GM12878 (cell line): ENCODE data around the gene NAV2. TPM values are rescaled to one million over a fixed set of nuclear protein-coding genes. Genes with fewer than 3 reads are reported as not detected.

ENCODE experiments used
- ATAC-seq: fragments of 200-7000 bp; cut with Tn5 transposase; 3 replicates; pipeline ENCODE4 v1.9.1; 2020; ENCODE audit warnings: mild to moderate bottlenecking, moderate library complexity
- BruUV-seq: library from RNA; stranded (reverse); fragments of 400-500 nt; replicated peaks from 2 replicates; lab custom pipeline; 2021; lab: Mats Ljungman, UMichigan
- CTCF ChIA-PET: fragments of 300-600 bp; sonication (Branson Sonifier 250); formaldehyde crosslinking; extraction: SDS; loops from one replicate; lab custom pipeline; 2021; ENCODE audit warnings: inconsistent platforms; lab: Yijun Ruan, JAX
- POLR2A ChIA-PET: fragments of 350-600 bp; formaldehyde crosslinking; extraction: SDS; loops from one replicate; lab custom pipeline; 2021; ENCODE audit warnings: inconsistent platforms; lab: Charles Lee
- RAD21 ChIA-PET: fragments of 300-600 bp; sonication (Branson Sonifier 250); formaldehyde crosslinking; loops from one replicate; lab custom pipeline; 2023; ENCODE audit warnings: antibody characterized with exemption; ENCODE audit not compliant: unreplicated experiment; lab: Charles Lee
- SMC1A ChIA-PET: fragments of 300-600 bp; sonication (Branson Sonifier 250); formaldehyde crosslinking; loops from one replicate; lab custom pipeline; 2023; ENCODE audit not compliant: unreplicated experiment, uncharacterized antibody; lab: Charles Lee
- DNase-seq: peaks from one replicate; pipeline ENCODE4 v3.0.0-alpha.2; 2011; ENCODE audit warnings: low read depth, low spot score
- FAIRE-seq: peaks from 3 replicates; lab custom pipeline; 2011; peaks lifted over from hg19 to GRCh38; lab: Jason Lieb, UNC
- H2AFZ ChIP-seq: 2 replicates; pipeline ENCODE4 v1.6.0; 2011; ENCODE audit warnings: low read depth, low read length, control low read depth; ENCODE audit not compliant: control insufficient read depth
- H3K27ac ChIP-seq: 2 replicates; pipeline ENCODE4 v1.5.1; 2011; ENCODE audit warnings: control low read depth; ENCODE audit not compliant: control insufficient read depth, insufficient read depth
- H3K27me3 ChIP-seq, 2 experiments: replicated peaks in 1 of 2; 2 replicates each; pipeline versions ENCODE4 v1.6.0 to v1.6.1; 2011; ENCODE audit warnings: low read length in 1 of 2; ENCODE audit not compliant: control insufficient read depth in 2 of 2, insufficient read depth in 2 of 2
- H3K36me3 ChIP-seq, 2 experiments: 2 replicates each; pipeline ENCODE4 v1.5.1; 2011; ENCODE audit warnings: low read length in 1 of 2; ENCODE audit not compliant: control insufficient read depth in 2 of 2, insufficient read depth in 2 of 2
- H3K4me1 ChIP-seq: 2 replicates; pipeline ENCODE4 v1.6.1; 2011; ENCODE audit warnings: mild to moderate bottlenecking, low read length, moderate library complexity, mixed read lengths; ENCODE audit not compliant: control insufficient read depth, insufficient read depth
- H3K4me2 ChIP-seq: 2 replicates; pipeline ENCODE4 v1.6.0; 2011; ENCODE audit warnings: control low read depth; ENCODE audit not compliant: control insufficient read depth, insufficient read depth
- H3K4me3 ChIP-seq: fragments of 200-600 bp; sonication (generic); 2 replicates; pipeline ENCODE4 v1.5.1; 2016
- H3K79me2 ChIP-seq: 2 replicates; pipeline ENCODE4 v1.6.0; 2011; ENCODE audit warnings: low read length; ENCODE audit not compliant: control insufficient read depth, insufficient read depth
- H3K9ac ChIP-seq: 2 replicates; pipeline ENCODE4 v1.8.0; 2011; ENCODE audit warnings: low read length, control low read depth, mixed read lengths; ENCODE audit not compliant: control insufficient read depth, insufficient read depth
- H3K9me3 ChIP-seq: replicated peaks from 3 replicates; pipeline ENCODE4 v1.5.1; 2011; ENCODE audit warnings: mild to moderate bottlenecking, low read length; ENCODE audit not compliant: control insufficient read depth, insufficient read depth
- H4K20me1 ChIP-seq: 2 replicates; pipeline ENCODE4 v1.6.0; 2011; ENCODE audit not compliant: control insufficient read depth, insufficient read depth
- BCL11A ChIP-seq: IDR thresholded peaks from 2 replicates; pipeline ENCODE4 v1.6.1; 2011; ENCODE audit warnings: low read depth, low read length
- DPF2 ChIP-seq: fragments of 450-650 bp; IDR thresholded peaks from 2 replicates; pipeline ENCODE4 v1.6.1; 2017; ENCODE audit warnings: mild to moderate bottlenecking
- JUND ChIP-seq: IDR thresholded peaks from 2 replicates; pipeline ENCODE4 v1.6.1; 2012; ENCODE audit warnings: low read depth, mild to moderate bottlenecking, low read length, improper control_type of control experiment, moderate library complexity
- RAD21 ChIP-seq: IDR thresholded peaks from 2 replicates; pipeline ENCODE4 v1.6.1; 2011; ENCODE audit warnings: mild to moderate bottlenecking, low read depth, low read length, moderate library complexity; ENCODE audit not compliant: insufficient read depth
- SIX5 ChIP-seq: IDR thresholded peaks from 2 replicates; pipeline ENCODE4 v1.6.1; 2011; ENCODE audit warnings: mild to moderate bottlenecking, low read depth, low read length, moderate library complexity; ENCODE audit not compliant: severe bottlenecking
- SMAD5 ChIP-seq: IDR thresholded peaks from 2 replicates; pipeline ENCODE4 v1.6.1; 2016; ENCODE audit warnings: antibody characterized with exemption, low read depth
- SREBF1 ChIP-seq: IDR thresholded peaks from 2 replicates; pipeline ENCODE4 v1.6.1; 2012; ENCODE audit warnings: mild to moderate bottlenecking, low read length
- SRF ChIP-seq, 2 experiments: IDR thresholded peaks; 2 replicates each; pipeline ENCODE4 v1.6.1; 2011; ENCODE audit warnings: low read depth in 2 of 2, low read length in 2 of 2, mild to moderate bottlenecking in 1 of 2, moderate library complexity in 1 of 2
- TCF3 ChIP-seq: IDR thresholded peaks from 2 replicates; pipeline ENCODE4 v1.6.1; 2012; ENCODE audit warnings: low read depth, mild to moderate bottlenecking, low read length, borderline replicate concordance; ENCODE audit not compliant: insufficient read depth
- WGBS: methylation state at CpG from one replicate; pipeline ENCODE4 v1.1.6; 2016; ENCODE audit warnings: low lambda C conversion rate; ENCODE audit not compliant: insufficient replicate concordance, insufficient coverage; ENCODE audit errors: missing lambda C conversion rate; 5-methylcytosine and 5-hydroxymethylcytosine counted together
- in situ Hi-C: fragments of 300-500 bp; cut with MboI; formaldehyde crosslinking; loops from 9 replicates; pipeline ENCODE4 v1.14.3; 2018; ENCODE audit warnings: mixed read lengths
- intact Hi-C: fragments of 100-400 bp; cut with micrococcal nuclease; formaldehyde crosslinking; loops from one replicate; pipeline ENCODE4 v1.14.2; 2022; ENCODE audit not compliant: unreplicated experiment
- polyA plus RNA-seq, 11 experiments: library from polyadenylated mRNA; depleted of rRNA in 4 of 11; unstranded in 6 of 11; stranded (reverse) in 5 of 11; fragments of >200 nt; fragmentation: Nextera tagmentation in 4 of 11; fragmentation: Illumina TruSeq in 1 of 11; extraction: Ambion mirVana in 4 of 11; extraction: Trizol in 1 of 11; gene quantifications; 1 replicate in 1 of 11; 2 replicates in 10 of 11; pipeline versions ENCODE4 v1.2.1 to v1.2.3, GENCODE V29; 2011 to 2016; ENCODE audit warnings: inconsistent platforms in 2 of 11, missing spikeins in 2 of 11, low read depth in 1 of 11
- total RNA-seq, 4 experiments: library from RNA; depleted of rRNA in 3 of 4; stranded (reverse); fragments of >200 nt in 3 of 4; fragmentation: Illumina TruSeq in 1 of 4; extraction: Trizol in 1 of 4; gene quantifications; 2 replicates each; pipeline versions ENCODE4 v1.2.1 to v1.2.3, GENCODE V29; 2013 to 2021
- TF ChIP-seq, protein P1 (sequence below): fragments of 450-650 bp; IDR thresholded peaks from 2 replicates; pipeline ENCODE4 v1.6.1; 2017; ENCODE audit warnings: low read depth, mild to moderate bottlenecking, moderate library complexity
- TF ChIP-seq, protein P2 (sequence below): fragments of 450-650 bp; IDR thresholded peaks from 2 replicates; pipeline ENCODE4 v1.6.1; 2017; ENCODE audit warnings: mild to moderate bottlenecking
- TF ChIP-seq, protein P3 (sequence below): IDR thresholded peaks from 2 replicates; pipeline ENCODE4 v1.6.1; 2012; ENCODE audit warnings: low read depth, low read length, improper control_type of control experiment

The NAV2 gene
- total and polyA plus RNA-seq, 10 of the 15 experiments (the other 5 are each of a cell fraction or from before 2014, with no cell fraction given) = 0.35 to 6.1 (median 1.1) TPM

DNA sequence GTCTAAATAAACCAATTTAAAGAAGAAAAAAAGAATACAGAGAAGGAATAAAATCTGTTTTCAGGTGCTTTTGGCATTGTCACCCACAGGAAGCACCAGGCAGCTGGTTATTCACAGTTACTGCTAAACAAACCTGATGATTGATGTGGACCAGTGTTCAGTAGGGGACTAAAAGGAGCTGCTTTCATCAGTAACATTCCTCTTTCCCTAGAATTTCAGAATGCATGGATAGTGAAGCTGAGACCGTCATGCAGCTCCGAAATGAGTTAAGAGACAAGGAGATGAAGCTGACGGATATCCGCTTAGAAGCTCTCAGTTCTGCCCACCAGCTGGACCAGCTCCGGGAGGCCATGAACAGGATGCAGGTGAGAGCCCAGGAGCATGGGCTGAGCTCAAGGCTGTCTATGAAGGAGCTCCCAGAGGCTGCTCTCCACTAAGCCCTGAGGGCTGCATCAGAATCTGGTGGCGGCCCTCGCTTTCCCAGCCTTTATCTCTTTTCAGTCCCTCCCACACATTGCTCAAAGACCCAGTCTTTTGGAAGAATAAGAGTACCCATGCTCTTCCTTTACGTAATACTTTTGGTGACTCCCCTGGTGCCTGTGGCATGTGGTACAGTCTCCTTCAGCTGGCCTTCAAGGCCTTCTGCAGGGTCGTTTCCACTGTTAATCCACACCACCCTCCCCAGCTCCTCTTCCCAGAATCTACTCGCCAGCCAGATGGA is 378.2 kb downstream of the NAV2 start:
- RAD21 ChIA-PET = no interaction called here
- intact Hi-C loops (no loop called here), in situ Hi-C loops (no loop called here)
- no peaks in the 10 kb centered on the region for H3K79me2 ChIP-seq
- H3K27me3 ChIP-seq = no peaks in the 10 kb centered on the region
- TF ChIP-seq SIX5 (no peak), TCF3 (no peak)
- no peak overlapping the region for H2AFZ ChIP-seq
- no peak overlapping the region for H3K9ac ChIP-seq
- FAIRE-seq = no peak
- no peak overlapping the region for H3K27ac ChIP-seq
- no peak for DNase-seq
- no peaks in the 10 kb centered on the region for H4K20me1 ChIP-seq
- peaks cover 2% of the 10 kb centered on the region; the same call in 1 of the 2 replicates for H3K4me1 ChIP-seq
- no peaks in the 10 kb centered on the region for H3K9me3 ChIP-seq
- ATAC-seq = no peak
- 60% methylated on average over 10 of the region's 10 CpGs for WGBS
- SMC1A ChIA-PET = interaction anchor here (0.6 to 1.3 kb wide), 4 partner anchors 8 to 344 kb away, joined by 3 to 4 read pairs (median 3); no protein-coding TSS in a partner anchor
- H3K36me3 ChIP-seq = no peaks in the 10 kb centered on the region
- CTCF ChIA-PET = interaction anchor here (0.8 to 2.2 kb wide), 3 partner anchors 8 to 139 kb away, joined by 3 to 12 read pairs (median 5); no protein-coding TSS in a partner anchor
- no peak overlapping the region for H3K4me2 ChIP-seq
- POLR2A ChIA-PET = no interaction called here
- no peak overlapping the region for H3K4me3 ChIP-seq
- no TSS peak for BruUV-seq

DNA sequence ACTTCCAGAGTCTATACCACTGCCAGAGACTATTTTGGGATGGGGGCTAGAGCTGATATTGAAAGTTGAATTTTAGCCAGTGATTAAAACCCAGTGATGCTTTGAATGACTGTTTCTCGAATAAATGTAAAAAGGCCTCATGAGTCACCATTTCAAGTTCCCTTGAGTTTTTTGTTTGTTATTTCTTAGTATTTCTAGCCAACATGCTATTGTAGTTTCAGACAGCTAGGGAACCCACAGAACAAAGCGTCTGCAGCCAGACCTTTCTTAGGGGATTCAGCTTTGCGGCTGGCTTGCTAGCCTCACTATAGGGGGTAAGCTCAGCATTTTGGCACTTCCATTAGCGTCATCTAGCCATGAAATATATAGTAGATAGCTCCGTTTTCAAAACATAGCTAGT is 381.1 kb downstream of the NAV2 start:
- ChIA-PET SMC1A (interaction anchor here (0.5 to 1.3 kb wide), 3 partner anchors 11 to 142 kb away, joined by 3 to 4 read pairs (median 3); no protein-coding TSS in a partner anchor), CTCF (interaction anchor here (0.5 to 1.2 kb wide), 3 partner anchors 17 to 259 kb away, joined by 3 to 5 read pairs (median 3); no protein-coding TSS in a partner anchor), RAD21 (no interaction called here), POLR2A (no interaction called here)
- Histone ChIP-seq H3K4me3 (no peak overlapping the region), H3K9ac (no peak overlapping the region), H3K4me2 (no peak overlapping the region), H2AFZ (no peak overlapping the region), H3K27me3 (no peaks in the 10 kb centered on the region), H3K4me1 (peaks cover 2% of the 10 kb centered on the region; the same call in 1 of the 2 replicates), H4K20me1 (no peaks in the 10 kb centered on the region), H3K9me3 (no peaks in the 10 kb centered on the region), H3K27ac (no peak overlapping the region), H3K79me2 (no peaks in the 10 kb centered on the region), H3K36me3 (no peaks in the 10 kb centered on the region)
- no peak for FAIRE-seq
- intact Hi-C loops (no loop called here), in situ Hi-C loops (no loop called here)
- no peak for ATAC-seq
- 78% methylated on average over 5 of the region's 5 CpGs for WGBS
- no peak for DNase-seq
- BruUV-seq = no TSS peak
- TF ChIP-seq, protein P1, sequence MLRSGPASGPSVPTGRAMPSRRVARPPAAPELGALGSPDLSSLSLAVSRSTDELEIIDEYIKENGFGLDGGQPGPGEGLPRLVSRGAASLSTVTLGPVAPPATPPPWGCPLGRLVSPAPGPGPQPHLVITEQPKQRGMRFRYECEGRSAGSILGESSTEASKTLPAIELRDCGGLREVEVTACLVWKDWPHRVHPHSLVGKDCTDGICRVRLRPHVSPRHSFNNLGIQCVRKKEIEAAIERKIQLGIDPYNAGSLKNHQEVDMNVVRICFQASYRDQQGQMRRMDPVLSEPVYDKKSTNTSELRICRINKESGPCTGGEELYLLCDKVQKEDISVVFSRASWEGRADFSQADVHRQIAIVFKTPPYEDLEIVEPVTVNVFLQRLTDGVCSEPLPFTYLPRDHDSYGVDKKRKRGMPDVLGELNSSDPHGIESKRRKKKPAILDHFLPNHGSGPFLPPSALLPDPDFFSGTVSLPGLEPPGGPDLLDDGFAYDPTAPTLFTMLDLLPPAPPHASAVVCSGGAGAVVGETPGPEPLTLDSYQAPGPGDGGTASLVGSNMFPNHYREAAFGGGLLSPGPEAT = no peak
- TF ChIP-seq SREBF1 (no peak), SRF (IDR thresholded peaks at IDR 0.05; ENCODE audit: low read depth in 2 of 2, low read length in 2 of 2) (no peak), RAD21 (no peak), SMAD5 (no peak), JUND (no peak), DPF2 (no peak), BCL11A (no peak)
- TF ChIP-seq, protein P2, sequence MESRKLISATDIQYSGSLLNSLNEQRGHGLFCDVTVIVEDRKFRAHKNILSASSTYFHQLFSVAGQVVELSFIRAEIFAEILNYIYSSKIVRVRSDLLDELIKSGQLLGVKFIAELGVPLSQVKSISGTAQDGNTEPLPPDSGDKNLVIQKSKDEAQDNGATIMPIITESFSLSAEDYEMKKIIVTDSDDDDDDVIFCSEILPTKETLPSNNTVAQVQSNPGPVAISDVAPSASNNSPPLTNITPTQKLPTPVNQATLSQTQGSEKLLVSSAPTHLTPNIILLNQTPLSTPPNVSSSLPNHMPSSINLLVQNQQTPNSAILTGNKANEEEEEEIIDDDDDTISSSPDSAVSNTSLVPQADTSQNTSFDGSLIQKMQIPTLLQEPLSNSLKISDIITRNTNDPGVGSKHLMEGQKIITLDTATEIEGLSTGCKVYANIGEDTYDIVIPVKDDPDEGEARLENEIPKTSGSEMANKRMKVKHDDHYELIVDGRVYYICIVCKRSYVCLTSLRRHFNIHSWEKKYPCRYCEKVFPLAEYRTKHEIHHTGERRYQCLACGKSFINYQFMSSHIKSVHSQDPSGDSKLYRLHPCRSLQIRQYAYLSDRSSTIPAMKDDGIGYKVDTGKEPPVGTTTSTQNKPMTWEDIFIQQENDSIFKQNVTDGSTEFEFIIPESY = no peak
- TF ChIP-seq, protein P3, sequence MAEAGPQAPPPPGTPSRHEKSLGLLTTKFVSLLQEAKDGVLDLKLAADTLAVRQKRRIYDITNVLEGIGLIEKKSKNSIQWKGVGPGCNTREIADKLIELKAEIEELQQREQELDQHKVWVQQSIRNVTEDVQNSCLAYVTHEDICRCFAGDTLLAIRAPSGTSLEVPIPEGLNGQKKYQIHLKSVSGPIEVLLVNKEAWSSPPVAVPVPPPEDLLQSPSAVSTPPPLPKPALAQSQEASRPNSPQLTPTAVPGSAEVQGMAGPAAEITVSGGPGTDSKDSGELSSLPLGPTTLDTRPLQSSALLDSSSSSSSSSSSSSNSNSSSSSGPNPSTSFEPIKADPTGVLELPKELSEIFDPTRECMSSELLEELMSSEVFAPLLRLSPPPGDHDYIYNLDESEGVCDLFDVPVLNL = no peak
